SK-N-MC (cell line): ENCODE data around the gene CAMK1G.

Source experiments
- EZH2 ChIP-seq: fragments of 200-600 bp; sonication (generic); IDR thresholded peaks from one replicate; pipeline ENCODE4 v1.6.1; 2017; ENCODE audit warnings: antibody characterized with exemption
- POLR2AphosphoS5 ChIP-seq: IDR thresholded peaks from 2 replicates; pipeline ENCODE4 v1.6.1; 2012; ENCODE audit warnings: mild to moderate bottlenecking, low read depth, low read length, borderline replicate concordance

DNA sequence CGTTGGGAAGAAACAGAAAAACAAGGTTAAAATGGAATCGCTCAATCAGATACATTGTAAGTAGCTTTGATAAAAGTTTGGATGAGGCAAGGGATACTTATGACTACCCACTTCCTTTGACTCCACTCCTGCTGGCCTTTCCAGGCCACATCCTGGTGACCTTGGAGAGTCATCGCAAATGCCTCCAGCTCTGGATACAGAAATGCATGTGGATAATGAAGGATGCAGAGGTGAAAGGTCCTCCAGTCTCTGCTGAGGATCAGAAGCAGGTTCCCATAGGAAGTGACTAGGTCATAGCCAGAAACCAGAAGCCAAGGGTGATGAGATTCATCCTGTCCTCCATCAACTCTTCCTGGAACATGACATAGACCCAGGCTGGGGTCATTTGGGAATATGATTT, 6.2 kb upstream of the CAMK1G start:
- no peak for TF ChIP-seq EZH2
- no peak for TF ChIP-seq POLR2AphosphoS5
